HG03521 (cell line): ENCODE results near the gene PNPLA7.
"Not testable (repeated sequence)": the region's sequence is repeated elsewhere in the genome, so short reads cannot be mapped to it uniquely, and the experiment has no call there.

Experiments used
- ATAC-seq: cut with Tn5 transposase; IDR thresholded peaks from one replicate; pipeline ENCODE4 v1.9.1; 2021; ENCODE audit warnings: mild to moderate bottlenecking, moderate library complexity; ENCODE audit not compliant: unreplicated experiment

The PNPLA7 gene

GRCh38 chr9:137516144-137516917 is 33.9 kb downstream of the PNPLA7 start:
- no peak for ATAC-seq

GRCh38 chr9:137515338-137515724 is 34.9 kb downstream of the PNPLA7 start:
- no peak for ATAC-seq

- no peak for ATAC-seq
Measured at GRCh38 chr9:137514691-137515337, 35.4 kb downstream of the PNPLA7 start.

GRCh38 chr9:137513801-137514570 is 36.2 kb downstream of the PNPLA7 start:
- not testable (repeated sequence) for ATAC-seq

GRCh38 chr9:137513136-137513535 is 37.1 kb downstream of the PNPLA7 start:
- not testable (repeated sequence) for ATAC-seq

- no peak for ATAC-seq
Measured at GRCh38 chr9:137511758-137512463, 38.3 kb downstream of the PNPLA7 start.

GRCh38 chr9:137511126-137511525 is 39.1 kb downstream of the PNPLA7 start:
- not testable (repeated sequence) for ATAC-seq

- ATAC-seq: no peak
Measured at GRCh38 chr9:137509198-137509597, 41.0 kb downstream of the PNPLA7 start.

GRCh38 chr9:137506702-137507171 is 43.5 kb downstream of the PNPLA7 start:
- no peak for ATAC-seq

- no peak for ATAC-seq
Measured at GRCh38 chr9:137506274-137506673, 43.9 kb downstream of the PNPLA7 start.

- ATAC-seq: no peak
Measured at GRCh38 chr9:137505421-137506140, 44.6 kb downstream of the PNPLA7 start.

GRCh38 chr9:137504432-137504777 is 45.8 kb downstream of the PNPLA7 start:
- ATAC-seq: no peak

GRCh38 chr9:137502008-137502911 is 47.9 kb downstream of the PNPLA7 start:
- no peak for ATAC-seq

- ATAC-seq: no peak
Measured at GRCh38 chr9:137501457-137501856, 48.7 kb downstream of the PNPLA7 start.

- ATAC-seq: no peak
Measured at GRCh38 chr9:137500666-137501397, 49.4 kb downstream of the PNPLA7 start.

- ATAC-seq: no peak
Measured at GRCh38 chr9:137499858-137500661, 50.1 kb downstream of the PNPLA7 start.

GRCh38 chr9:137499416-137499815 is 50.8 kb downstream of the PNPLA7 start:
- ATAC-seq: no peak

- no peak for ATAC-seq
Measured at GRCh38 chr9:137498720-137499150, 51.5 kb downstream of the PNPLA7 start.
